ENCODE data around the gene SNTA1.
"Not testable (repeated sequence)": the region's sequence is repeated elsewhere in the genome, so short reads cannot be mapped to it uniquely, and the experiment has no call there.

The SNTA1 gene

DNA sequence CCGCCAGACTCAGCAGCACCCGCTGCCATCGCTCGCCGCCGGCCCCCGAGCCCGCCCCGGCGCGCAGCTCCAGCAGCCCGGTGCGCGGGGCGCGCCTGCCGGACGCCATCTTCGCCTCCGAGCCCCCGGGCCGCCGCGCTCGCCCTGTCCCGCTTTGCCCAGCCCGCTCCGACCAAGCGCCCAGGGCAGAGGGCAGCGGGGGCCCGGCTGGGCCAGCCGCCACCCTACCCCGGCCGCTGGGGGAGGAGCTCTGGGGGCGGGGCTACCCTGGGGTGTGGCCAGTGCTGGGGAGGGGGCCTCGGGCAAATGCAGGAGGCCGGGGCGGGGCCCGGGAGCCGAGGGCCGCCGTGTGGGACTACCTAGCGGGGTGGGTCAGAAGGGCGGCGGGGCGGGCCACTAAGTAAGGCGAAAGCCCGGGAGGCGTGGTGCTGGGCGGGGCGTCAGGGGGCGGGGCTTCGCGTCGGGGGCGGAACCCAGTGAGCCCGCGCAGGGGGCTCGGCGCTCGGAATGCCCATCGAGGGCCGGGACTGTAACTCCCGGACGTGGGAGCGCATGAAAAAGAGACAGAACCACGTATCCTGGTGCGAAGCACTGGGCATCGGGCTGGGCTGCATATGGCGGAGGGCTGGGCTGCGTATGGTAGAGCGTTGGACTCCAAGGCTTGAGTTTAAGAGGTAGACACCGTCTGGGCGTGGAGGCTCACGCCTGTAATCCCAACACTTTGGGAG, at the start of gene SNTA1:
Gene SNTA1, minus strand, starts transcription at position 252 of the 728 bp plus-strand sequence. Its CDS starts 143 bp downstream, at position 109.
- peak; percentile 76 for DNase-seq

DNA sequence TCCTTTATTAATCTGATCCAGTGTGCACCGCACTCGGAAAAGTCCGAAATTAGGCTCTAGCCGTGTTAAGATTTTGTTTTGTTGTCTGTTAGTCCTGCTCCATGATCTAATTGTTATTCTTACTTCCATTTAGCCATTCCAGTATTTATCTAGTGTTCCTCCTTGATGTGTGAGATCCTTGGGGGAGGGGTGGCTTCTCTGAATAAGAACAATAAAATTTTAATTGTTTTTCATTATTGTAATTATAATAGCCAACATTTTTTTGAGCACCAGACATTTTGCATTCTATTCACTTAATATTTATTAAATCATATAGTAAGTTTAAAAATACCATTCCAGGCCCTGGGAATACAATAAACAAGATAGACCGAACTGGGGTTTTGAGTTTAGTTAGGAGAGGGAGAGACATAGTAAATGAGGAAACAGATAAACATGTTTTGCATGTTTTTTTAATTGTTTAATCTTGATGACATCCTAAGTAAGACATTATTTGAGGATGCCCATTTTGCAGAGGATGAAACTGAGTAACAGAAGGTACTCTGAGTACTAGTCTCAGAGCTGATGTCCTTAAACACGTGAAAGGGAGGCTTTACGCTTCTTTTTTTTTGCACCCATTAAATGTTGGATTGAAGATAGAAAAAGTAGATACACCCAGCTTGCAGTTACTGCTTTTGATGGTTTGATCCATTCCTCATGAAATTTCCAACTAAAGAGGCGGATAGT, 47.5 kb upstream of the SNTA1 start:
- DNase-seq: no peak

- peak; percentile 61 for DNase-seq
Observed at GRCh38 chr20:33490023-33490933, 46.7 kb upstream of the SNTA1 start, which contains the start of gene CBFA2T2. Gene CBFA2T2, plus strand, starts transcription at chr20:33490096. Its CDS starts 172 bp downstream, at chr20:33490268.

DNA sequence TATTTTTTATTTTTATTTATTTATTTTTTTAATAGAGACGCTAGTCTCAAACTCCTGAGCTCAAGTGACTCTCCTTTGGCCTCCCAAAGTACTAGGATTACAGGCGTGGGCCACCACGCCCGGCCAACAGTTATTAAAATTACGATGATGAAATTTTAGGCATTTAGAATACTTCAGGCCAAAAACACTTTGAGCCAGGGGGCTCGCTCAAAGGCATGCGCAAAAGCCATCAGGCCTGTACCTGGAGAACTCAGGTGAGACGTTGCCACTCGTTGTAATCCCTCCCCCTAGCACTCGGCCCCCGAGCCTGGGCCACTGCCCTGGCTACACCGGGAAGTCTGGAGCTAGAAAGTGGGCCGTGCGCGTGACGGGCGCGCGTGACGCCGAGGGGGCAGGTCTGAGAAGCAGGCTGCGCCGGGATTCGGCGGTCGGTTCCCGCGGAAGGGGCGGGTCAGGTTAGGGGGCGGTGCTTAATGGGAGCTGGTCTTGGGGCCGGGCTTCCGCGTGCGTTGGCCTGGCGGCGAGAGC, 46.0 kb upstream of the SNTA1 start:
- peak; percentile 96 for DNase-seq

- not testable (repeated sequence) for DNase-seq
Observed at GRCh38 chr20:33488661-33489494, 45.3 kb upstream of the SNTA1 start.

DNA sequence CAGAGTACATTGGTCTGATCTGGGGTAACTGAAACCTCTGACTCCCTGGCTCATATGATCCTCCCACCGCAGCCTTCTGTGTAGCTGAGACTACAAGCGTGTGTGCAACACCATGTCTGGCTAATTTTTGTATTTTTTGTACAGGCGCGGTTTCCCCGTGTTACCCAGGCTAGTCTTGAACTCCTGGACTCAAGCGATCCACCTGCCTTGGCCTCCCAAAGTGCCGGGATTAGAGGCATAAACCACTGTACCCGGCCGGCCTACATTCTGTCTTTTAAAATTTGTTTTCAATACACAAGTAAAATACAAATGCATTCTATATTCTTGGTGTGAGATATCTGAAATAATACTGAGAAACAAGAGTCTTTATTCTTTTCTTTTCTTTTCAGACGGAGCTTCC, 44.6 kb upstream of the SNTA1 start:
- DNase-seq: no peak

DNA sequence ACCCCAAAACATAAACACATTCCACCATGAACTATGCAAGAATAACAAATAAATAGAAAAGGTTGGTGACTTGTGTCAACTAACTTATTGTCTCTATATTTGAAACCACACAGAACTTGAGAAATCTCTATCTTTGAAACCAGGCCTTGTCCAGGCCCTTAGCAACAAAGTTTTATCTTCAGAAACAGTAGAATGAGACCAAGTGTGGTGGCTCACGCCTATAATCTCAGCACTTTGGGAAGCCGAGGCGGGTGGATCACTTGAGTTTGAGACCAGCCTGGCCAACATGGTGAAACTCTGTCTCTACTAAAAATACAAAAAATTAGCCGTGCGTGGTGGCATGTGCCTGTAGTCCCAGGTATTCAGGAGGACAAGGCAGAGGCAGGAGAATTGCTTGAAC, 39.6 kb upstream of the SNTA1 start:
- not testable (repeated sequence) for DNase-seq

DNA sequence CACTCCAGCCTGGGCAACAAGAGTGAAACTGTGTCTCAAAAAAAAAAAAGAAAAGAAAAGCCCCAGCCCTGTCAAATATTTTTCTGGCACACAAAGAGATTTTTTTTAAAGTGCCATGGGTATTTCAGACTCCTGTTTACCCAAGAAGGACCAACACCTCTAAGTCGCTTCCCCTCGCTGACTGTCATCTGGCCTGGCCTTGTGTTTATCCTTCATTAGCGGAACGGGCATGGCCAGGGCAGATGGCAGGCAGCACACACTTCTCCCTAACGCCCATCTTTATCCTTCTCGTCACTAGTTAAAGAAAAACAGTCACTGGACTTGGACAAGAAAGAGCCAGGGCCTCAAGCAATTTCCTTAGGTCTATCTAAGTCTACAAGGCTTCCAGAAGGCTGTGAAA, 39.0 kb upstream of the SNTA1 start:
- no peak for DNase-seq

- no peak for DNase-seq
Observed at GRCh38 chr20:33481431-33481941, 37.9 kb upstream of the SNTA1 start.

DNA sequence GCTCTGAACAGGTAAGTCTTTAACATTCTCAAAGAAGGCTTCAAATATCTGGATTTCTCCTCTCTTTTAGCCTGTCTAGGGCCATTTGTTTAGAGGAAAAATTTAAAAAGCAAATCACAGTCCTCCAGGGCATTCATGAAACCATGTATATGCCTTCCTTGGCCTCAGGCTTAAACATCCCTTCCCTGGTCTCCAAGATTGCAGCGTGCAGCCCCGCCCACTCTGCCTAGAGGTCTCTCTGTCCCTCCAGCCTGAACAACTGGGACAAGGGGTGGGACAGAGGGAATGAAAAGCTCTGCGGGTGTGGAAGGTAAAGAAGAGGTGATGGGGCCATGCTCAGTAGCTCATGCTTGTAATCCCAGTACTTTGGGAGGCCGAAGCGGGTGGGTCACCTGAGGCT, 36.5 kb upstream of the SNTA1 start:
- DNase-seq: no peak

DNA sequence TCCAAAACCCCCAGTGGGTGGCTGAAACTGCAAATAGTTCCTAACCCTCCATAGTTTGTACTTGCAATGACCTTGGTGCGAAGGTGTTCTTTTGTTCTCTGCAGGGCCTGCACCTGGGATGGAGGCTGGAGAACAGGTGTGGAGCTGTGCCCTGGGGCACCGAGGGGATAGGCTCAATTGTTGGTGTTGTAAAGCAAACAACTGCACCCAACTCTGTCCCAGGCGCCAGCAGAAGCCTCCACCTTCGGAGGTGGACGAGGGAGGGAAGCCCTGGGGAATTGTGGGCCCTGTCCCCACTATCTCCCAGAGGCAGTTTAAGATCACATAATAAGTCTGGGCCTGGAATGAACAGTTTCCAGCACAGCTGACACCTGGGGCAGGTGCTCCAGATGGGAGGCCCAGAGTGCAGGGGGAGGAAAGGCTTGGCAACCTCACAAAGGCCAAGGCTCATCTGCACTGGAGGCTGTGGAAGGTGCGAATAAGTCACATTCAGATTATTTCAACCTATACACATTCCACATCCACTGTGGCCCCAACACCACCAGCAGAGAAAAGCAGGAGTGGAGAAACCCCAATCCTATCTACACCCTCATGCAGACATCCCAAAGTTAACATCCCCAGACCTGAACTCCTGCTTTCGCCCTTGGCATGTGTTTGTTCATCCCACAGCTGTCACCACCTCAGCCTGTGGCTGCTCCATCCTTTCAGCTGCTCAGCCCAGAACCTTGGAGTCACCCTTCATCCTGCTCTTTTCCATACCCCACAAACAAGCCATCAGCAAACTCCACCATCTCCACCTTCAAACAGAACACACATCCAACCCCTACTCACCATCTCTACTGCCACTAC, 34.0 kb upstream of the SNTA1 start:
- no peak for DNase-seq

DNA sequence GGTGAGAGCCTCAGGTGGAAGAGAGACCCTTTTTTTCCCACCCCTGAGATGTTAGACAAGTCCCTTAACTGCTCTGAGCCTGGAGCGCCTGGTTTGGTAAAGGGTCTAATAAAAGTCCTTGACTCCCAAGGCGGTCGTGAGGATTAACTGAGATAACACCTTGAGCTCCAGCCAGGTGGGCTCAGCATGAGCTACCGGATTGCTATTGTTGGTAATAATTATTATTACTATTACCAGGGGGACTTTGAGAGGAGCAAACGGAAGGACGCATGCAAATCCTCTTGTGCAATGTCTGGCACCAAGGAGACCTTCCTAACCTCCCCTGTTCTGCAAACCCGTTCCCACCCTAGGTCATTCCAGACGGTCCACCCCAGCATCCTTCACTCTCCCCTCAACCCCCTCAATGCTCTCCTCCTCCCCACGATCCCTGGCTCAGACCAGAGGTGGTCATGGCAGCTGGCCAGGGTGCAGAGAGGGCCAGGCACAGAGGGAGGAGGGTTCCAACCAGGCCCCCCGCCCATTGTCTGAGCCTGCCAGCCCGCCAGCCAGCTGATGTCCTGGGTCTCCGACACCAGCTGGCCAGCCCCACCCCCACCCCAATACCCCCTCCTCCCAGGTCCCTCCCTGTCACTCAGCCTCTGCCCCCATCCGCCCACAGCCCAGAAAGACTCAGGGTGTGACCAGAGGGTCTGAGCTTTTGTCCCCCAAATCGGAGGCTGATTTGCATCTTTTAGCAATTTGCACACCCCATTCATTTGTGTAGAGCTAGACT, 32.0 kb upstream of the SNTA1 start:
- DNase-seq: no peak

DNA sequence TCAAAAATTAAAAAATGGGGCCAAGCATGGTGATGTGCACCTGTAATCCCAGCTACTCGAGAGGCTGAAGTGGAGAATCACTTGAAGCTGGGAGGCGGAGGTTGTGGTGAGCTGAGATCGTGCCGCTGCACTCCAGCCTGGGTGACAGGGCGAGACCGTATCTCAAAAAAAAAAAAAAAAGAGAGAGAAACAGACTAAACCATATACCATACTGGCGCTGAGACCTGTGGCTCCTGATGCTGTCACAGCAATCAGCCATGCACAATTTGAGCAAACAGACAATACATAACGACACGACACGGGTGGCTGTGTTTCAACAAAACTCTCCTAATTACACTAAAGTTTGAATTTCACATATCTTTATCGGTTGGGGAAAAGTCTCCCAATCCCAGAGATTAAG, 31.4 kb upstream of the SNTA1 start:
- no peak for DNase-seq

GRCh38 chr20:33474097-33474873, 30.7 kb upstream of the SNTA1 start:
- DNase-seq: no peak

DNA sequence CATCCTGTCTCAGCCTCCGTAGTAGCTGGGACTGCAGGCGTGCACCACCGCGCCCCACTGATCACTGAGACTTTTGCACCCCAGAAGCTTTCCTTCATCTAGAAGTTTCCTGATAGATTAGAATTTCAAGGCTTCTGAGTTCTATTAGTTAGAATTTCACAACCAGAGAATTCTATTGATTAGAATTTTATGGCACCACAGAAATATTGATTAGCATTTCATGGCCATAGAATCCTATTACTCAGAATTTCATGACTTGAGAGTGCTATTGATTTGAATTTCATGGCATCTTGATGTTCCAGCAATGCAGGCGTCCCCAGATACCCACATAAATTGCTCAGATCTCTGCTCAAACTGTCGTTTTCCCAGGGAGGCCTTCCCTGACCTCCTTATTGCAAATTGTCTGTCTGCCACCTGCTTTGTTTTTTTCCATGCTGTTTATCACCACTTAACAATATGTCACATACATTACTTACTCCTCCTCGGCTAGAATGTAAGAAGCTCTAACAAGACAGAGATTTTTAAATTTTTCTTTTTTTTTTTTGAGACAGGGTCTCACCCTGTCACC, 29.4 kb upstream of the SNTA1 start:
- DNase-seq: no peak

DNA sequence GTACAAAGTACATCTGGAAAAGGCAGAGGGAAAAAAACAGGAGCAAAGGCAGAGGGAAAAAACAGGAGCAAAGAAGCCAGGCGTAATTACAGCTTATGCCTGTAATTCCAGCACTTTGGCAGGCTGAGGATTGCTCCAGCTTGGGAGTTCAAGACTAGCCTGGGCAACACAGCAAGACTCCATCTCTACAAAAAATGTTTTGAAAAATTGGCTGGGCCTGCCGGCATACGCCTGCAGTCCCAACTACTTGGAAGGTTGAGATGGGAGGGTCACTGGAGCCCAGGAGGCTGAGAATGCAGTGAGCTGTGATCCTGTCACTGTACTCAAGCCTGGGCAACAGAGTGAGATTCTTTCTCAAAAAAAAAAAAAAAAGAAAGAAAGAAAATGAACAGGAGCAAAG, 27.3 kb upstream of the SNTA1 start:
- no peak for DNase-seq

GRCh38 chr20:33470457-33470856, 26.9 kb upstream of the SNTA1 start:
- no peak for DNase-seq

- DNase-seq: no peak
Observed at GRCh38 chr20:33466303-33466646, 22.7 kb upstream of the SNTA1 start.

All from fibroblast of skin of right quadriceps (primary cell).